Left cardiac atrium (tissue), 4 donors: ENCODE measurements around the gene NRCAM. TPM values are rescaled to one million over a fixed set of nuclear protein-coding genes. Genes with fewer than 3 reads are reported as not detected.

Experiments used
- ATAC-seq, 2 donors: fragments of 200-7000 bp; cut with Tn5 transposase; one replicate each; pipeline ENCODE4 v1.9.1; 2020; ENCODE audit warnings: mild to moderate bottlenecking in 2 of 2, moderate library complexity in 2 of 2
- DNase-seq: peaks from one replicate; pipeline ENCODE4 v3.0.0-alpha.2; 2020
- intact Hi-C, 2 donors: fragments of 100-400 bp; cut with DNase I; formaldehyde crosslinking; loops; one replicate each; pipeline versions ENCODE4 v1.14.1 to v1.15.1; 2022 to 2023
- total RNA-seq, 2 donors: library from RNA; stranded (reverse); fragmentation: NEBNext Ultra II Directional; extraction: Animal tissue kit (Norgen Biotek cat#: 25700); gene quantifications; one replicate each; pipeline ENCODE4 v1.2.1, GENCODE V29; 2021
- donor health status: DM: no; HTN: yes; CAD: no.
- donor health status: DM: no; HTN: yes; CAD: no; lungs with severe emphysema.
- donor health status: DM: yes; HTN: yes; CAD: no.
- donor health status: Dilated cardiomyopathy.

NRCAM gene
- total RNA-seq, 2 donors from 2014 or later: 0.47 to 3.4 TPM

DNA sequence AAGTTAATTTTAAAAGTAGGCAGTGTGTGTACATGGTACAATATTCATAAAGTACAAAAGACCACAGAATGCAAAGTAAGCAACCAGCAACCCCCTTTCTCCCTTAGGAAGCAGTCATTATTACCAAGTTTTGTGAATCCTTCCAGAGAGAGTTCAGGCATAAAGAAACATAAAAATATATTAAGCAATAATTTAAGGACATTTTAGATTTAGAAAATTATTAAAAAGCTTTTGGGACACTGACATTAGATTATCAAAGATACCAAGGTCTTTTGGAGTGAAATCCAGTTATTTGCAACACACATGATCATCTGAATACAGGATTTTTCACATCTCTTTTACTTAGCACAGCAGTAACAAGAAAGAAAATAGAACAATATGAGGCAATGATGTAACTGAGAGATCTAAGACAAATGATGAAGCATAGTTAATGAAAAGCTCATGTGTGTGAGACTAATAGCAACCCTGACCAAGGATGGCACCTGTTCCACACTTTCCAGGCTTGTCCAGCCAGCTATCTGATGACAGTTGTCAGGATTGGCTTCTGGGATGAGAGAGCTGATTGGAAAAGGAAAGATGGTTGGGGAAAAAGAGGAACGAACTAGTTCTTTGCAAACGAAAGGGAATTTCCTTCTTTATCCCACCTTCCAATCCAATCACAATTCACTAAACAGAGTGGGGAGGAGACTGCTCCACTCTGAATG, 210.6 kb downstream of the NRCAM start:
- intact Hi-C loops: no loop called here
- ATAC-seq: no peak
- no peak for DNase-seq

DNA sequence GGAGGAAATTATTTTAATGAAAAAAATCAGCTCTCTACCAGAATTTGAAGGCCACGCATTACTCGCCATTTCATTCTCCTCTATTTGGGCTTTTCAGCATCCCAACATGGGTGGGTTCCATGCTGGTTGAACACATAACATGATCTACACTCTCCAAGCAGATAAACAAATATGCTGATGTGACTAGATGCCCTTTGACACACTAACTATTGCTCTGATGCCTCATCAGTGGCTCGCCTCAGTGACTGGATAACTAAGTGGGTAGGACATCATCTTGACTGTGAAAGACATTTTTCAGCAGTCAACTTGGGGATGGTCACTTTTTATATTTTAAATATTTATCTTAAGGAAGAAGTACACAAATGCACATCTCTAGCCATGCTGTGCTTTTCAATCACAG, 212.1 kb downstream of the NRCAM start:
- ATAC-seq: no peak
- DNase-seq: no peak
- intact Hi-C loops: no loop called here

GRCh38 chr7:108239501-108240225, 216.6 kb downstream of the NRCAM start:
- intact Hi-C loops: no loop called here
- ATAC-seq (no peak), DNase-seq (no peak)

- no peak for ATAC-seq
- no peak for DNase-seq
- intact Hi-C loops: no loop called here
These were observed 219.4 kb downstream of the NRCAM start for GRCh38 chr7:108236681-108237415.

GRCh38 chr7:108235451-108236061, 220.7 kb downstream of the NRCAM start:
- intact Hi-C loops: no loop called here
- DNase-seq: no peak
- no peak for ATAC-seq

DNA sequence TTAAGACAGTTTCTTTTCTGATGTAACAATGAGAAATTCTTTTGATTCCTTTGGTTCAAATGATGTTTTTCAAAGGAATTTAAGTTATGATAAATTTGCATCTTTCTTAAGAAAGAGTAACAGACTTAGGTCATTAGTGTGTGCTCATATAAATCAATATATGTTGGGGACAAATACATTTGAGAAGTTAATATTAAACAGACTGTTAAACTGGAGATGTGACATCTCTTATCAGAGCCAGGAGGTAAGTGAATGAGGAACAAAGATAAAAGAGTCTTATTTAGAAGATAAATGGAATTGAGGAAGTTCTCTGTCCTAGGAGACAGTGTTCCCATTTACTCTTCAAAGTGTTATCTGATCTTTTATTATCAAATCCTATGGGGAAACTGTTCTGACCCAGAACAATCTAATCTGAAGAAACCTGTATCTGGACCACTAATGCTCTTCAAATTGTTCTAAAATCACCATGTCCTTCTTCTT, 221.2 kb downstream of the NRCAM start:
- no peak for DNase-seq
- intact Hi-C loops: no loop called here
- ATAC-seq: no peak

DNA sequence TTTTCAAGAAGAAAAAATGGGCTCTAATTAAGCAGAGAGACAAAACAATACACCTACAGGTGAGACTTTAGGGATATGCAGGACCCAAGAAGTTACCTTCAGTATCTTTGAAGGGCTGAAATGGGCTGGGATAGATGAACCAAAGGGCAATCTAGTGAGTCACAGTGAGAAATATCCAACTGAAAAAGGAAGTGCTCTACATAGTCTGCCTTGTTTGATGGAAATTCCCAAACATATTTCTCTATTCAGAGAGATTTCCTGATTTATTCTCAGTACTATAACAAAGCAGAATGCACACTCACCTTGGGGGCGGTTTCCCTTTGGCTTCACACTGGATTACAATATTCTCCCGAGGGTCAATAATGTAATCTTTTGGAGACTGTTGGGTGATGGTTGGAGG, 222.0 kb downstream of the NRCAM start:
- no peak for ATAC-seq
- intact Hi-C loops: no loop called here
- no peak for DNase-seq

DNA sequence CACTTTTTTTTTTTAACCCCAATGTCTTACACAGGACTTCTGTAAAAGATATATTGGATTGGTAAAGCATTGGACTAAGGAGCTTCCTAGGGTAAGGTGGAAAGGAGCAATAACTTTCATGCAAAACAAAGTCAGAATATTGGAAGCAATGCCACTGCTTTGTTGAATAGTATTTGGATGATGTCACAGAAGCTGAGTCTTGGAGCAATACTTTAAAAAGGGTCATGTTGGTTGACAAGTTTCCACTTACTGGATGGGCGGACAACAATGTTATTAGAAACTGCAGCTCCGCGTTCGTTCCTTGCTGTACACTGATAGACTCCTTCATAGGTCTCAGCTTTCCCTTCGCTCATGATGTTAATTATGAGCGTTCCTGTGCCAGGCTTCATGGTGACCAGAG, 224.2 kb downstream of the NRCAM start:
- ATAC-seq: no peak
- intact Hi-C loops: no loop called here
- DNase-seq: no peak

DNA sequence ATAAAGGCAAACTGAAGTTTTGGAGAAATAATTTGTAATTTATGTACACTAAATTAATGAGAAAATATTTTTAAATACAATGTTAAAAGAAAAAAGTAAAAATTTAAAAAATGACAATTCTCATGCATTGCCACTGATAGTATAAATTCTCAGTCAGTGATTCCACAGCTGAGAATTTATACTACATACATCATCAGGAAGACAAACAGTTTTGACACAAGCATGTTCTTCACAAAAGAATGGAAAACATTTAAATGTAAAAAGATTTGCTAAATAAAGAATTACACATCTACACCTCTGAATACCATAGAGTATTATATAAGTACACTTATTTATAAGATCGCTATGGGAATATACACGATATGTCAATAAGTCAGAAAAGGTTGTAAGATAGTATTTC, 225.0 kb downstream of the NRCAM start:
- no peak for DNase-seq
- ATAC-seq: no peak
- intact Hi-C loops: no loop called here

DNA sequence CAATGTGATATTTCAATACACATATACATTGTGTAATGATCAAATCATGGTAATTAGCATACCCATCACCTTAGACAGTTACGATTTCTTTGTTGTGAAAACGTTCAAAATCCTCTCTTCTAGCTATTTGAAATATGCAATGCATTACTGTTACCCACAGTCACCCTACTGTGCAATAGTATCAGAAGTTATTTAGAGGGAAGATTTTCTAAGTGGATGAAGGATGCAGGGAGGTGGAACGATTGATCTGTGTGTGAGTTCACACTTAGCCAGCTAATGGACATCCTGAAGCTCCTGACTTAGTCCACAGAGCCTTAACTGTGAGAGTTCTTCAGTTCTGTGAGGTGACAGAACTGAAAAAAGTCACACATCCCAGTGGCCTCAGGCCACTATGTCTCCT, 228.9 kb downstream of the NRCAM start:
- no peak for ATAC-seq
- DNase-seq: no peak
- intact Hi-C loops: no loop called here

DNA sequence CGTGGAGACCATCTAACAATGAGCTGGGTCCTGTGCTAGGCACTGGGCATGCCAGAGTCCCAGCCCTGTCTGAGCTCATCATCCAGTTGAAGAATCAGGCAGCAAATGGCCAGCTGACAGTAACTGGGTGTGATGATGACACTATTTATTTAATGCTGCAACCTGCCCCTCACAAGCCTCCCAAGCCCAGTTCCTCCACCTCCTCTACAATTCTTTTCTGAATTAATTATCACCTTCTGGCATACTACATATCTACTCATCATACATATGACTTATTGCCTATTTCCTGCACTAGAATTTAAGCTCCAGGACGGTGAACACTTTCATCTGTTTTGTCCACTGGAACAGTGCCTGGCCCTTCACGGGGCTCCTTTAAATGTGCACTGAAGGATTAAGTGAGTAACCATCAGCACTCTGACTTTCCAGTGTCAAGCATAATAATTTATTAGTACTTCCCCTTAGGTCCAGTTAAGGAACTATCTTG, 229.4 kb downstream of the NRCAM start:
- no peak for ATAC-seq
- intact Hi-C loops: no loop called here
- no peak for DNase-seq

- intact Hi-C loops: no loop called here
- ATAC-seq: no peak
These were observed 230.6 kb downstream of the NRCAM start for GRCh38 chr7:108225531-108226181.

DNA sequence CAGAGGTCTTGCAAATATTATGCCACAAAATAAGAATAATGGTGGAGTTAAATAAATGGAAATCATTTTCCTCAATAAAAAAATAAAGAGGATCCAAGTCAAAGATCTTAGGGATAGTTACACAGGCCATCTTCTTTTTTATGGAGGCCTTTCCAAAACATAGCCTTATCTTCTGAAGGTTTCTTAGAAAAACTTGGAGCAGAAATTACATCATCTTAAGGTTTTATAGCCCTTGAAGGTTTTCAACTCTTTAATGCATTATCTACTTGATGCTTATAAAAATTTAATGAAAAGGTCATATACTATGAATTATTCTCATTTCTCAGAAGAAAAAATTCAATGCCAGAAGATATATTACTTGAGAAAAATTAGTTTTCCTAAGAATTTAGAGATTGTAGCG, 231.8 kb downstream of the NRCAM start:
- no peak for ATAC-seq
- no peak for DNase-seq
- intact Hi-C loops: no loop called here

More at GRCh38 chr7:108225531-108226181, 230.6 kb downstream of the NRCAM start:
- DNase-seq: no peak

DNA sequence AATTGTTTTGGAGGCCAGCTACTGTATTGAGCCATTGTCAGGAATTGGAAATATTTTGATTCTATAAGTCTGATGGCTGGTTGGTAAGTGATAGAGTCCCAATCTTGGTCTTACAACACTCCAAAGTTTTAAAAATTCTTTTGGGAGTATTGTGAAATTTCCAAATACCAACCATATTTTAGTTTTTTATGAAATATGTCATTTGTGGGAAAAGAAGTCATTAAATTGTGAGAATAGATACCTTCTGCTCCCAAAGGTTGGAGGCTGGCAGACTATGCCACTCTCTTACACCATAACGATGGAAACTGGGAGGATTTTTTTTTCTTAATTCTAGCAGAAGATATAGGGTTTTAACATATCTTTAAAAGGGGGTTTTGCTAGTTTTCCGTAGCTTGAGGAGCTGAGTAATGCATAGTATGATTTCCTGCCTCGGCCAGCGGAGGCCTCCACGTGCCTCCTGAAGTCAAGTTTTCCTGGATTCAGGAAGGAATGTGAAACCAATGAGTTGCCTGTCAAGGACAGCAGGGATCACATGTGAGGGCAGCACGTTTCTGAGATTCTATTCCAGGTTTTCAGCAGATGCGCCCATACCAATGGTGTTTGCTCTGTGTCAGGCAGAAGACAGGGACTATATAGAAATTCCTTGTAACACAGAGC, 233.9 kb downstream of the NRCAM start:
- ATAC-seq (no peak), DNase-seq (no peak)
- intact Hi-C loops: no loop called here

GRCh38 chr7:108211382-108212201, 244.6 kb downstream of the NRCAM start:
- intact Hi-C loops: no loop called here
- DNase-seq: no peak
- ATAC-seq: no peak

DNA sequence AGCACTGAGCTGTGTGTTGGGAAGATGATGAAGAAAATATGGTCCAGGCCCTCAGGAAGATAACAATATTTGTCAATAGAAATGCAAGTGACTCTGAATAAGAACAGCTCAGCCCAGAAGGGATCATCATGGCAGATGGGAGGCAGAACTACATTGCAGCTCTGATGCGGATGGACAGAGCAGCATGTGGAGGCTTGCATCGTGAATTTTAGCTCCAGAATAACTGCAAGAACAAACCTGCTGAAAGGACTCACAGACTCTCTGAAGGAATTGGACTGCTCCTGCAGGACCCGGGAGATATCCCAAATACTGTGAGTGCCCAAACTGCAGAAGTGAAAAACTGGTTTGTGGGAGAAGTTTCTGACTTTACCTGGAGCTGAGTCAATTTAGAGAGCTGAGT, 245.4 kb downstream of the NRCAM start:
- intact Hi-C loops: no loop called here
- ATAC-seq (no peak), DNase-seq (no peak)

DNA sequence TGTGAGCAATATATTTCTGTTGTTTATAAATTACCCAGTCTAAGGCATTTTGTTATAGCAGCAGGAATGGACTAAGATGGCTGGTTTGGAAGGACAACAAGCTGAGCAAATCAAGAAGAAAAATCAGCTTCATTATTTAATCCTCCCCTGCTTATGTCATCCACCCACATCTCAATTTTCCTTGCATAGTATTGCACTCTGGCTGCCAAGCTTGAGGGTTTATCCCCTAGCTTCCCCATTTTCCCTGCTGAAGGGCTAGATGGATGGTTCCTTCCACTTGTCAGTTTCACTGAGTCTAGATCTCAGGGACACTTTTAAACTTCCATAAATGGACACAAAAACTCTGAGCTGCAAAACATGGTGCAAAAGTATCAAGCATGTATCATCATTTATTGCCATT, 250.9 kb downstream of the NRCAM start:
- DNase-seq (no peak), ATAC-seq (no peak)
- intact Hi-C loops: no loop called here

DNA sequence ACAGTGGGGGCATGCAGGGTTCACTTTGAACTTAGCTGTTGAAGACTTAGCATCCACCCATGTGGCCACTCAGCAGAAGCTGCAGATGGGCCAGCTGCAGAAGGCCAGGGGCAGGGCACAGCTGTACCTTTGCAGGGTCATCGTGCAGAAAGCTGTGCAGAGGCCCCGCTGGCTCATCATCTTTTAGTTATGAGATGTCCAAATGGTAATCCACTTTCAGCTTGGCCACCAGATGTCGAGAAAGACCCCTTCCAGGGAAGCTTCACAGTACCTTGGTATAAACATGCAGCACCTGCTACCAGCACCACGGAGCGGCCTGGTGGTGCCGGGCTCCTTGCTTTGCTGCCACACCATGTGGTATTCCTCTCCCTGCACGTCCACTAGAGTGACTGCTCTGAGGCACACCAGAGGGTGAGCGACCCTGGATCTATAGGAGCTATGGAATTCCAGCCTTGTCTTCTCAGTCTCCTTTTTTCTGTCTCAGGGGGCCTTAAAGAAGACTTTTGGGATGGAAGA, 251.9 kb downstream of the NRCAM start:
- ATAC-seq (no peak), DNase-seq (no peak)
- intact Hi-C loops: no loop called here
